Astrocyte of the hippocampus (primary cell): ENCODE measurements around the gene CBFA2T2.
"Not testable (repeated sequence)": the region's sequence is repeated elsewhere in the genome, so short reads cannot be mapped to it uniquely, and the experiment has no call there.

ENCODE experiments used
- DNase-seq: peaks from one replicate; pipeline ENCODE4 v3.0.0; 2011; ENCODE audit warnings: low read depth, low spot score

Gene CBFA2T2

GRCh38 chr20:33506576-33506975 lies 16.7 kb downstream of the CBFA2T2 start:
- DNase-seq: no peak

GRCh38 chr20:33507461-33507860 lies 17.6 kb downstream of the CBFA2T2 start:
- DNase-seq: no peak

- not testable (repeated sequence) for DNase-seq
Measured at GRCh38 chr20:33508015-33508414, 18.1 kb downstream of the CBFA2T2 start.

GRCh38 chr20:33509057-33509456 lies 19.2 kb downstream of the CBFA2T2 start:
- not testable (repeated sequence) for DNase-seq

GRCh38 chr20:33511876-33512275 lies 22.0 kb downstream of the CBFA2T2 start:
- DNase-seq: not testable (repeated sequence)

GRCh38 chr20:33515569-33516216 lies 25.8 kb downstream of the CBFA2T2 start:
- DNase-seq: no peak

- DNase-seq: peak; percentile 29
Measured at GRCh38 chr20:33516882-33517281, 27.0 kb downstream of the CBFA2T2 start.

- DNase-seq: peak; percentile 76
Measured at GRCh38 chr20:33518071-33518470, 28.2 kb downstream of the CBFA2T2 start.

GRCh38 chr20:33521461-33521860 lies 31.6 kb downstream of the CBFA2T2 start:
- DNase-seq: no peak

GRCh38 chr20:33522256-33522820 lies 32.4 kb downstream of the CBFA2T2 start:
- no peak for DNase-seq

GRCh38 chr20:33524261-33524660 lies 34.4 kb downstream of the CBFA2T2 start:
- peak; percentile 73 for DNase-seq

- DNase-seq: no peak
Measured at GRCh38 chr20:33526769-33527168, 36.9 kb downstream of the CBFA2T2 start.

GRCh38 chr20:33531047-33531877 lies 41.4 kb downstream of the CBFA2T2 start:
- peak; percentile 79 for DNase-seq

- DNase-seq: no peak
Measured at GRCh38 chr20:33531885-33532284, 42.0 kb downstream of the CBFA2T2 start.

GRCh38 chr20:33532753-33533459 lies 43.0 kb downstream of the CBFA2T2 start:
- no peak for DNase-seq

GRCh38 chr20:33535717-33536116 lies 45.8 kb downstream of the CBFA2T2 start:
- not testable (repeated sequence) for DNase-seq

GRCh38 chr20:33537608-33538007 lies 47.7 kb downstream of the CBFA2T2 start:
- no peak for DNase-seq

- DNase-seq: no peak
Measured at GRCh38 chr20:33539129-33539528, 49.2 kb downstream of the CBFA2T2 start.

- DNase-seq: no peak
Measured at GRCh38 chr20:33540427-33540826, 50.5 kb downstream of the CBFA2T2 start.

- no peak for DNase-seq
Measured at GRCh38 chr20:33541074-33541473, 51.2 kb downstream of the CBFA2T2 start.

GRCh38 chr20:33541797-33542196 lies 51.9 kb downstream of the CBFA2T2 start:
- DNase-seq: no peak

GRCh38 chr20:33545763-33546162 lies 55.9 kb downstream of the CBFA2T2 start:
- no peak for DNase-seq
